Endometrial microvascular endothelial cells (primary cell): Measurements from ENCODE around the gene TNRC6A. TPM values are rescaled to one million over a fixed set of nuclear protein-coding genes. Genes with fewer than 3 reads are reported as not detected.
"Not testable (repeated sequence)": the region's sequence is repeated elsewhere in the genome, so short reads cannot be mapped to it uniquely, and the experiment has no call there.

Experiments used
- in situ Hi-C: cut with HindIII; loops from 2 replicates; pipeline ENCODE4 v1.10.0; 2017; ENCODE audit warnings: low sequenced_read_pairs, low pct_unique_long_range_greater_than_20kb; ENCODE audit errors: inconsistent ontology term
- total RNA-seq: library from RNA; depleted of rRNA; stranded (reverse); fragments of >200 nt; gene quantifications from one replicate; pipeline ENCODE4 v1.2.3, GENCODE V29; 2015; ENCODE audit errors: inconsistent ontology term

The TNRC6A gene
- total RNA-seq, 1 donor from 2014 or later: 32.1 TPM

GRCh38 chr16:24718967-24719521 lies 10.4 kb upstream of the TNRC6A start:
- in situ Hi-C loops: no loop called here

GRCh38 chr16:24721830-24722238 lies 7.6 kb upstream of the TNRC6A start:
- in situ Hi-C loops: no loop called here

GRCh38 chr16:24723663-24724062 lies 5.8 kb upstream of the TNRC6A start:
- in situ Hi-C loops: no loop called here

DNA sequence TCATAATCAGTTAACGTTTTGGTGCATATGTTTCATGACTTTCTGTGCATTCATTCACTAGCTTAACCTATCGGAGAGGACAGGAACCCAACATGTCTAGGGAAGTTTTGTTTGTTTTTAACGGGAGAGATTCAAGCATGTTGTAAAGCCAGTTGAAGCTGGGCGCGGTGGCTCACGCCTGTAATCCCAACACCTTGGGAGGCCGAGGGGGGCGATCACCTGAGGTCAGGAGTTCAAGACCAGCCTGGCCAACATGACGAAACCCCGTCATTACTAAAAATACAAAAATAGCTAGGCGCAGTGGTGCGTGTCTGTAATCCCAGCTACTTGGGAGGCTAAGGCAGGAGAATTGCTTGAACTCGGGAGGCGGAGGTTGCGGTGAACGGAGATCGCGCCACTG lies 1.4 kb upstream of the TNRC6A start:
- in situ Hi-C loops: no loop called here

DNA sequence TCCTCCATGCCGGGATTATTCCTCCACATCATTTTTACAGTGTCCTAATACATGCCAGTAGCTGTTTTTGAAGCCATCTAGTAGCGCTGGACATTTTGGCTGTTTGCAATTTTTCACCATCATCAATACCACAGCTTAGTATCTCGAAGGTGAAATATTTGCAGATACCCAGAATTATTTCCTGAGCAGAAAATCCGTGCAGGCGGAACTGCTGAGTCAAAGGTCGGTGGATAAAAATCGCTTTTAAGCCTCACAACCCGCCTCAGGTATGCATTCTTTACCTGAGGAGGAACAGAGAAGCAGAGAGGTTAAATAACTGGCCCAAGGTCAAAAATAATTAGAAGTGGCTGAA lies 584 bp upstream of the TNRC6A start:
- in situ Hi-C loops: no loop called here

- in situ Hi-C loops: no loop called here
Measured at GRCh38 chr16:24729951-24730815, 732 bp downstream of the TNRC6A start.

- in situ Hi-C loops: no loop called here
Measured at GRCh38 chr16:24730914-24731313, 1.5 kb downstream of the TNRC6A start.

DNA sequence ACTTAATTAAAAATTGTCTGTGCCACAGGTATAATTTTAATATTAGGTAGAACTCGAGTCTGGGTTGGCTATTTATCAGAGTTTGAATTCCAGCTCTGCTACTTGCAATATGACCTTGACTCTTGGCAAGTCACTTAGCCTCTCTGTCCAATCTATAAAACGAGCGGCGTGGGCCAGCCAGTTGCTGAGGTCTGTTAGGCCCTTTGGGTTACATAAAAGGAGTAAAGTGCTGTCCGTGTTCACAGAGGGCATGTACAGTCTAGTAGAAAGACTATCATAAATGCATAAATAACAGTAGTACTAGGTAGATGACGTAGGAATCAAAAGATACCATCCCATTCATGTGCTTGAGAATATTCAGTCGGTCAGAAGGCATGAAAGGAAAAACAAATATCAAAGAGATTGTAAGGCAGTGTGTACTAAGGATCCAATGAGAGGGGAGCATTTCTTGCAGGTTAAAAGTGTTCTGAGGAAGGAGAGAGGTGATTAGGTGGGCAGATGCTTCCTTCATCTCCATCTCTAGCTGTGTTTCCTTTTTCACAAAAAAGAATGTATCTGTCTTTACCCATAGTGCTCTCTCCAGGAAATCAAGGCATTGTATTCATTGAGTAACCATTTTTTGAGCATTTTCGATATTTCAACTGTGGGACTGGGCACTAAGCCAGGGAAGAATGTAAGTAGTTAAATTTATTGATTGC lies 2.4 kb downstream of the TNRC6A start:
- in situ Hi-C loops: no loop called here

DNA sequence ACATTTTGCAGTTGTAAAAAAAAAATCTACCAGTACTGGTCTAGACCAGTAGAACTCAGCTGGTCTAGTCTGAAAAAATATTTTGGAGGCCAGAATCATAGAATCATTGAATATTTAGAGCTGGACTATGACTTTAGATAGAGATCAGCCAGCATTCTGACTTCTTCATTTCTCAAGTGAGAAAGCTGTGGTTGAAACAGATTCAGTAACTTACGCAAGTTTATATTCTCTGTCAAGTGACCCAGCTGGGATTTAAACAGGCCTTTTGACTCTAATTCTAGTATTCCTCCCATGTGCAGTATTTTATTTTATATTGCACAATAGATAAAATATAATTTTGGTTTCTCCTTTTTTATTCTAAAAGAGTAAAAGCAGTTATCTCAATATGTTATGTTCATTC lies 4.9 kb downstream of the TNRC6A start:
- in situ Hi-C loops: no loop called here

DNA sequence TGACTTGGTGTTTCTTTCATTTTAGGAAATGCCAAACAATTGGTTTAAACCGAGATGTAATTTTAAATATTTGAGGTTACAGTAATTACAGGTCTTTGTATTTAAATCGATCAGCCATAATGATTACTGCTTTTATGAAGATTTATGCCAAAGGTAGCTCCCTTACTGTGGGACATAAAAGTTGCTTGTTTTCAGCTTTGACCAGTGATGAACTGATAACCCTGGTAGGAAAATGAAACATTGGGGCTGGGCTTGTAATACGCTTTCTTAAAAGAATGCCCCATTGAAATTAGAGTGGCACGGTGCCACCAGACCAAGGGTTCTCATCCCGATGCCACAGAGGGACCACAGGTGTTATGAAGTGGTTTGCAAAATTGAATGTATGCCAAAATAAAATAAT lies 7.3 kb downstream of the TNRC6A start:
- in situ Hi-C loops: no loop called here

GRCh38 chr16:24737391-24737871 lies 8.0 kb downstream of the TNRC6A start:
- in situ Hi-C loops: no loop called here

DNA sequence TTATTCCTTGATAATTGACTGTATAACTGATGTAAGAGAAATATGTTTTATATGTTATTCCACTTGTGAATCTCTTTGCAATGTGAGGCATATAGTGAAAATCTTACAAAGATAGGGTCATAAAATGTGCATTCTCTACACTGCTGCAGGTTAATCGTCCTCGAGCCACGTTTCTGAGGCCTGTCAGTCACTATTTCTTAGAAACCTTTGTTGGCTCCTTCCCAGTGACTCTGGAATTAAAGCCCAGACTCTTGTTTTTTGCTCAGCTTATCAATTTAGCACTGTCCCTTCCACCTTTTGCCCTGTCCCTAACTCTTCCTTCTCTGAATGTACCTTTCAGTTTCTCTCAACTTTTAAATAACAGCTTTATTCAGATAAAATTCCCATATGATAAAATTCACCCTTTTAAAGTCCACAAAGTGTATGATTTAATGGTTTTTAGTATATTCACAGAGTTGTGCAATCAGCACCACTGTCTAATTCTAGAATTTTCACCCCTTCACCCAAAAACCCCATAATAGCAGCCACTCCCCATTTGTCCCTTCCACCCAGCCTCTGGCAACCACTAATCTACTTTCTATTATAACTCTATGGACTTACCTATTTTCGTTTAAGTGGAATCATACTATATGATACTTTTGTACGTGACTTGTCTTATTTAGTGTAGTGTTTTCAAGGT lies 8.6 kb downstream of the TNRC6A start:
- in situ Hi-C loops: no loop called here

- in situ Hi-C loops: no loop called here
Measured at GRCh38 chr16:24738895-24739294, 9.4 kb downstream of the TNRC6A start.

GRCh38 chr16:24741862-24742261 lies 12.4 kb downstream of the TNRC6A start:
- in situ Hi-C loops: no loop called here

- in situ Hi-C loops: not testable (repeated sequence)
Measured at GRCh38 chr16:24742610-24743009, 13.2 kb downstream of the TNRC6A start.

DNA sequence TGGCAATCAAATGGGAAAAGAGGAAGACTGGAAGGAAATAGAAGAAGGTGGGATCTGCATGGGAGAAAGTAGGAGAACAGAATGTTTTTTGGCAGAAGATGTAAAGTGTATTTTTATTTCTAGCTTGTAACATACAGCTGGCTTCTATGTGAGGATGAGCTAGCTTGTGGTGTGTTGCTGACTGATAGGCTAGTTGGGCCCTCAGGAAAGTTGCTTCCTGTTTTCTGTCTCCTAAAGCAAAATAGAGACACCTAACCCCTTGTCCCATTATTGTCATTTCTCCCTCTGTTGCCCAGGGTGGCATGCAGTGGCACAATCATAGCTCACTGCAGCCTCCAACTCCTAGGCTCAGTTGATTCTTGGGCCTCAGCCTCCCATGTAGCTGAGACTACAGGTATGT lies 15.9 kb downstream of the TNRC6A start:
- in situ Hi-C loops: no loop called here

DNA sequence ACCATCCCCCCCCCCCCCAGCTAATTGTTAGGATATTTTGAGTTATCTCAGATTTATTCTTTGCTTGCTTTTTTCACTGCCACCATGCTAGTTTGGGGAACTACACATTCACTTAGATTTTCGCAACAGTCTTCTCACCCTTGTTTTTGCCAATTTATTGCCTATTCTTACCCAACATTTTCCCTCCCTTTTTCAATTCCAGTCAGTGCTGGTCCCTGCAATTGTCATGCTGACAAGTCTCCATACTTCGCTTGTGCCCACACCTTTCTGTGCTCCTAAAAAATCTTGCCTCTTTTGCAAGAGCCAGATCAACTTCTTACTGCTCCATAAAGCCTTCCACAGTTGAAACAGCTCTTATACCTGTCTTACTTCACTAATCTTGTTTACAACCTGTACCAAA lies 16.3 kb downstream of the TNRC6A start:
- in situ Hi-C loops: no loop called here

DNA sequence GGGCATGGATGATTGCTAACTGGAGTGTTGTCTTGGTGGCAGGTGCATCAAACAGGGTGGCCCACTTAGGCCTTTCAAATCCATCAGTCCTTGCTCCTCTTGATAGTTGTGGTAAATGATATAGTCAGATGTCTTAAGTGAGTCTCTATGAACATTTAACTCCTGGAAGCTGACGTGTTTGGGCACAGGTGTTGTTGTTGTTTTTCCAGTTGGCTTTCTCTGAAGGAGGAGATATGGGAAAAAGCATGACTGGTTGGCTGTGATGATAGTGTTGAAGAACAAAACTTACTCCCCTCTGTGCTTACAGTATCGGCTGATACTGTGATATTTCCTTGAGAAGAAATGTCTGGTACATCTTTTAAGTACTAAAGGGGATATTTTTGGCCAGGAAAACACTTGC lies 18.0 kb downstream of the TNRC6A start:
- in situ Hi-C loops: no loop called here

DNA sequence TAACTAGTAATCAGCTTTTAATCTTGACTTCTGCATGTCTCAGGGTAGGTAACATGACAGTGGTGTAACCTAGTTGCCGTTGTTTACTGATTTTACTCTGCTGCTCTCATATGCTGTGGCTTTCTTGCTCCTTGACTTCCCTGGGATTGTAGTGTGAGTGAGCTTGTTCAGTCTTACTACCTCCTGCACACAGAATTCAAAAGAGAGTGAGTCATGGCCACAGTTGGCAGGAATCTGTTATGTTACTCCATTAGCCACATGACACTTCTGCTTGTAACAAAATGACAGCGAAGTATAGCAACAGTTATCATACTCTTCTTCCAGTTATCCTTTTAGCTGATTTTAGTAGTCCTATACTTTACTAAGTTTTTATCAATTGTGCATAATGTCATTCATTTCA lies 18.8 kb downstream of the TNRC6A start:
- in situ Hi-C loops: no loop called here
